Measurements from ENCODE around the gene RTN4. TPM values are rescaled to one million over a fixed set of nuclear protein-coding genes. Genes with fewer than 3 reads are reported as not detected.
A peak's percentile ranks its signal among the peaks of the same experiment; 100 is the strongest.

Gene RTN4
- total RNA-seq, 2 donors from 2014 or later, result 112 to 215 TPM

DNA sequence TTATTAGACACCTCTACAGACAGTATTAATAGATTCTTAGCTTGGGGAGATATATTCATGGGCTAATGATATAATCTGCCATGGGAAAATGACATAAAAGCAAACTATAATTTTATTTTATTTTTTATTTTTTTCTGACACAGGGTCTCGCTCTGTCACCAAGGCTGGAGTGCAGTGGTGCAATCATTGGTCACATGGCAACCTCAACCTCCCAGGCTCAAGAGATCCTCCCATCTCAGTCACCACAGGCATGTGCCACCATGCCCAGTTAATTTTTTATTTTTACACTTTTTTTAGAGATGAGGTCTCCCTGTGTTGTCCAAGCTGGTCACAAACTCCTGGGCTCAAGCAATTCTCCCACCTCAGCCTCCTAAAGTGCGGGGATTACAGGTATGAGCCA, 39.3 kb downstream of the RTN4 start:
- no peaks in the 10 kb centered on the region for H3K9me3 ChIP-seq
- peak overlapping the region; percentile 5 to 76 (median 75) for H3K27ac ChIP-seq
- peak; percentile 29 to 70 (median 55) for DNase-seq
- TF ChIP-seq POLR2A (IDR thresholded peaks at IDR 0.05), result no peak
- TF ChIP-seq, protein P1, sequence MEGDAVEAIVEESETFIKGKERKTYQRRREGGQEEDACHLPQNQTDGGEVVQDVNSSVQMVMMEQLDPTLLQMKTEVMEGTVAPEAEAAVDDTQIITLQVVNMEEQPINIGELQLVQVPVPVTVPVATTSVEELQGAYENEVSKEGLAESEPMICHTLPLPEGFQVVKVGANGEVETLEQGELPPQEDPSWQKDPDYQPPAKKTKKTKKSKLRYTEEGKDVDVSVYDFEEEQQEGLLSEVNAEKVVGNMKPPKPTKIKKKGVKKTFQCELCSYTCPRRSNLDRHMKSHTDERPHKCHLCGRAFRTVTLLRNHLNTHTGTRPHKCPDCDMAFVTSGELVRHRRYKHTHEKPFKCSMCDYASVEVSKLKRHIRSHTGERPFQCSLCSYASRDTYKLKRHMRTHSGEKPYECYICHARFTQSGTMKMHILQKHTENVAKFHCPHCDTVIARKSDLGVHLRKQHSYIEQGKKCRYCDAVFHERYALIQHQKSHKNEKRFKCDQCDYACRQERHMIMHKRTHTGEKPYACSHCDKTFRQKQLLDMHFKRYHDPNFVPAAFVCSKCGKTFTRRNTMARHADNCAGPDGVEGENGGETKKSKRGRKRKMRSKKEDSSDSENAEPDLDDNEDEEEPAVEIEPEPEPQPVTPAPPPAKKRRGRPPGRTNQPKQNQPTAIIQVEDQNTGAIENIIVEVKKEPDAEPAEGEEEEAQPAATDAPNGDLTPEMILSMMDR (IDR thresholded peaks at IDR 0.05), result no peak
- no peak overlapping the region for H3K4me3 ChIP-seq
- peak; percentile 57 for ATAC-seq
- H3K27me3 ChIP-seq, result no peaks in the 10 kb centered on the region
- peaks cover 74% of the 10 kb centered on the region for H3K4me1 ChIP-seq
- intact Hi-C loops (cut with DNase I), result no loop called here
- WGBS, 2 donors, result 40 to 57% methylated on average over 2 of the region's 2 CpGs
- H3K36me3 ChIP-seq (replicated peaks in 1 of 2; ENCODE audit: insufficient read depth in 1 of 2, low read depth in 2 of 2), result no peaks in the 10 kb centered on the region

DNA sequence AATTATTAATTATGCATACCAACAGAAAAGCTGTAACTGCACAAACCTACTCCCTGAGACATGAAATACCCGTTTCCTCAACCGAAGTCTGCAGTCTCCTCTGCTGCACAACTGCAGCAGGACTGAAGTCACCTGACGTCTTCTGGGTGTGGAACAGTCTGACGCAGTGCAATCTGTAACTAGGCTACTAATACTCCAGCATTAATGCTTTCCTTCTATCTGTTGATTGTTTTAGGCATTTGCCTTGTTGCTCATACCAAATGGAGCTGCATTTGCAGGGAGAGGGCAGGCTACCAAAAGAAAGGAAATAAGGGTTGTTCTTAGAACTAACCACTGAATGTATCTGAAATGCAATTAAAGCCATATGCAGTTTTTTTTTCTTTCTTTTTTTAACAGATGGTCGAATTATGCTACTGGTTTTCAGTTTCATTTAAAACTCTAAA, 40.1 kb downstream of the RTN4 start:
- H3K4me1 ChIP-seq, result peaks cover 71% of the 10 kb centered on the region
- H3K27ac ChIP-seq, result peak overlapping the region; percentile 5 to 76 (median 75)
- TF ChIP-seq POLR2A (IDR thresholded peaks at IDR 0.05), result peak in 2 of 3 donors; percentile 78 to 81
- TF ChIP-seq, protein P1 (IDR thresholded peaks at IDR 0.05), result no peak
- H3K9me3 ChIP-seq, result no peaks in the 10 kb centered on the region
- peak overlapping the region in 1 of 2 donors; percentile 0 for H3K4me3 ChIP-seq
- H3K36me3 ChIP-seq (replicated peaks in 1 of 2; ENCODE audit: insufficient read depth in 1 of 2, low read depth in 2 of 2), result no peaks in the 10 kb centered on the region
- ATAC-seq (peak; percentile 88), DNase-seq (peak; percentile 69 to 87 (median 79))
- WGBS, 2 donors, result 0 to 1% methylated on average over 5 of the region's 5 CpGs
- intact Hi-C loops (cut with DNase I), result no loop called here
- no peaks in the 10 kb centered on the region for H3K27me3 ChIP-seq

DNA sequence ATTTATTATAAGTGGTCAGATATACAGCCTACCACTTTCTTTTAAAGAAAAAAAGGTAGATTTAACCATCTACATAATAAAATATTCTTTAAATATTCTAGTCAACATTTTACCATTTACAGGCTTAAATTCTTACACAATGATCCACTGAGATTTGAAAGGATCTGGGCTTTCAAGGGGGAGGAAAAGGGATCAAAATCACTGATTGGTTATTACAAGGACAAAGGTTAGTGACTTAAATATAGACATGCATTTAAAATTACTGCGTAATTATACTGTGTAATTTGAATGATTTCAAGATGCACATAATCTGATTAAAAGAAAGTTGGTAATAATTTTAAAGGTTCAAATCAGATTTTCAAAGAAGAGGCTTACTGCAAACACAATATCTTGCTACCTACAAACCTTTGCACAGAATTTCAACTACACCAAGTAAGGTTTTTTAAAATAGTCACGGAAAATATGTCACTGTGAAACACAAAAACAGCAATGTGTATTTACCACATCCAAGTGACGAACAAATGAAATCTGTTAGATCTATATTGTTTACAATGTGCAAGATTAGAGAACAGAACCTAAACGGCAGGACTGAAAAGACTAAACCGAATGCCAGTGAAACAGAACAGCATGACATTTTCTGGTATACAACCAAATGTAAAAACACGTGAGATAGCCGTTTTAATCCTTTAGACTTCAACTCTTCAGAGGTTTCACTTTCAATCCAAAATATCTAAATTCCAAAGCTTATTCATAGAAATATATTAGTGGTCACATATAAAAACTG, 40.8 kb downstream of the RTN4 start:
- no peaks in the 10 kb centered on the region for H3K36me3 ChIP-seq (replicated peaks in 1 of 2; ENCODE audit: insufficient read depth in 1 of 2, low read depth in 2 of 2)
- ATAC-seq, result no peak
- H3K27ac ChIP-seq, result peak overlapping the region; percentile 5 to 76 (median 75)
- H3K4me3 ChIP-seq, result peak overlapping the region in 1 of 2 donors; percentile 0
- intact Hi-C loops (cut with DNase I), result no loop called here
- H3K4me1 ChIP-seq, result peaks cover 72% of the 10 kb centered on the region
- no peak for DNase-seq
- TF ChIP-seq, protein P1 (IDR thresholded peaks at IDR 0.05), result no peak
- TF ChIP-seq POLR2A (IDR thresholded peaks at IDR 0.05), result no peak
- 2 to 4% methylated on average over 7 of the region's 7 CpGs for WGBS, 2 donors
- no peaks in the 10 kb centered on the region for H3K27me3 ChIP-seq
- H3K9me3 ChIP-seq, result no peaks in the 10 kb centered on the region

DNA sequence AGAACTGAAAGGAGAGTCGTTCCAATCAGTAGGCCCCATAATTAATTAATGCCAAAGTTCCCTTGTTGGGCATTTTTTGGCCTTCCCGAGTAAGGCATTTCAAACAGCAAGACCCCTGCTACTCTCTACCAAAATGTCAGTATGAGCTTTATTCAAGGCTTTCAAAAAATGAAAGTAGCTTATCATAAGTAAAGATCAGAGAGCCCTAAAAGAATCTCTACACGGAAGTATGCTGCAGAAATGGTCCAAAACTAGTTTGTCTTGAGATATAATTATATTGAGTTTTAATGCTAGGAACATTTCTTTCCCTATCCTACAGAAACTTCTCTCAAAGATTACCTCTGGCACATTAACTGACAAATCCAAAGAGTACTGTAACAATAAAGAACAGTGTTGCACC, 43.9 kb downstream of the RTN4 start:
- Histone ChIP-seq H3K4me1 (peaks cover 71% of the 10 kb centered on the region), H3K27ac (peak overlapping the region in 3 of 4 donors; percentile 19 to 75 (median 44)), H3K4me3 (no peak overlapping the region), H3K27me3 (no peaks in the 10 kb centered on the region), H3K9me3 (no peaks in the 10 kb centered on the region), H3K36me3 (replicated peaks in 1 of 2; ENCODE audit: insufficient read depth in 1 of 2, low read depth in 2 of 2) (no peaks in the 10 kb centered on the region)
- 26 to 27% methylated on average over 3 of the region's 3 CpGs for WGBS, 2 donors
- ATAC-seq (no peak), DNase-seq (no peak)
- no peak for TF ChIP-seq POLR2A (IDR thresholded peaks at IDR 0.05)
- TF ChIP-seq, protein P1 (IDR thresholded peaks at IDR 0.05), result no peak
- intact Hi-C loops (cut with DNase I), result no loop called here

Measured in body of pancreas (tissue), 4 donors.